Activated CD4-positive, alpha-beta T cell treated with anti-CD3 and anti-CD28 coated beads, Interleukin-2, Interleukin-4, amounts not matched to agents 100 ng/mL and 50 ng/mL, durations not matched to agents 16 hours and 8 hours (primary cell): ENCODE data around the gene WDFY3.

Experiments used
- DNase-seq: peaks from one replicate; pipeline ENCODE4 v3.0.0-alpha.2; 2020; ENCODE audit warnings: low spot score

Gene WDFY3

GRCh38 chr4:84966382-84967242, at the start of gene WDFY3:
TSS of gene WDFY3 (minus strand) at chr4:84966690. CDS start at chr4:84860591, 106,099 bp downstream.
- peak; percentile 11 for DNase-seq

- DNase-seq, result no peak
Measured at GRCh38 chr4:85005865-85006377, 39.4 kb upstream of the WDFY3 start.

GRCh38 chr4:85000343-85000742, 33.9 kb upstream of the WDFY3 start:
- no peak for DNase-seq

GRCh38 chr4:84995386-84995785, 28.9 kb upstream of the WDFY3 start:
- no peak for DNase-seq

GRCh38 chr4:84994280-84994679, 27.8 kb upstream of the WDFY3 start:
- no peak for DNase-seq

GRCh38 chr4:84985952-84986351, 19.5 kb upstream of the WDFY3 start:
- DNase-seq, result no peak

GRCh38 chr4:84977396-84977795, 10.9 kb upstream of the WDFY3 start:
- DNase-seq, result no peak

GRCh38 chr4:84973856-84974255, 7.4 kb upstream of the WDFY3 start:
- no peak for DNase-seq

GRCh38 chr4:84971319-84971932, 4.9 kb upstream of the WDFY3 start:
- DNase-seq, result peak; percentile 4

GRCh38 chr4:84968925-84969324, 2.4 kb upstream of the WDFY3 start:
- DNase-seq, result no peak

GRCh38 chr4:84967243-84967690, 777 bp upstream of the WDFY3 start:
- no peak for DNase-seq

- no peak for DNase-seq
Measured at GRCh38 chr4:84965553-84966381, 723 bp downstream of the WDFY3 start.

GRCh38 chr4:84964995-84965552, 1.4 kb downstream of the WDFY3 start:
- DNase-seq, result no peak

GRCh38 chr4:84962102-84962501, 4.4 kb downstream of the WDFY3 start:
- DNase-seq, result no peak

GRCh38 chr4:84958434-84958833, 8.1 kb downstream of the WDFY3 start:
- no peak for DNase-seq

- no peak for DNase-seq
Measured at GRCh38 chr4:84957514-84958420, 8.7 kb downstream of the WDFY3 start.

- DNase-seq, result no peak
Measured at GRCh38 chr4:84956014-84956413, 10.5 kb downstream of the WDFY3 start.

- no peak for DNase-seq
Measured at GRCh38 chr4:84954982-84955567, 11.4 kb downstream of the WDFY3 start.

GRCh38 chr4:84952776-84953175, 13.7 kb downstream of the WDFY3 start:
- DNase-seq, result no peak

- DNase-seq, result no peak
Measured at GRCh38 chr4:84952004-84952403, 14.5 kb downstream of the WDFY3 start.

- no peak for DNase-seq
Measured at GRCh38 chr4:84948056-84948455, 18.4 kb downstream of the WDFY3 start.
